B cell (primary cell): Measurements from ENCODE around the gene RAB17.

Experiments used
- CTCF ChIP-seq: fragments of 200-600 bp; IDR thresholded peaks from one replicate; pipeline ENCODE4 v1.8.0; 2022; ENCODE audit warnings: antibody characterized with exemption, mild to moderate bottlenecking
- EZH2 ChIP-seq: IDR thresholded peaks from 2 replicates; pipeline ENCODE4 v1.6.1; 2012; ENCODE audit warnings: borderline replicate concordance, low read depth, mild to moderate bottlenecking, moderate library complexity, low read length; ENCODE audit not compliant: insufficient read depth, poor library complexity, severe bottlenecking

- TF ChIP-seq CTCF: no peak
- TF ChIP-seq EZH2: no peak
Observed at GRCh38 chr2:237633061-237633561, 42.6 kb upstream of the RAB17 start.
